NCI-H2196 treated with DMSO at 0.1 percent for 48 hours (cell line): Measurements from ENCODE around the gene TAMM41.
"Not testable (repeated sequence)": the region's sequence is repeated elsewhere in the genome, so short reads cannot be mapped to it uniquely, and the experiment has no call there.

Experiments
- DNase-seq: peaks from one replicate; lab custom pipeline; 2025; ENCODE audit not compliant: unreplicated experiment; lab: John Stamatoyannopoulos, UW

The TAMM41 gene

DNA sequence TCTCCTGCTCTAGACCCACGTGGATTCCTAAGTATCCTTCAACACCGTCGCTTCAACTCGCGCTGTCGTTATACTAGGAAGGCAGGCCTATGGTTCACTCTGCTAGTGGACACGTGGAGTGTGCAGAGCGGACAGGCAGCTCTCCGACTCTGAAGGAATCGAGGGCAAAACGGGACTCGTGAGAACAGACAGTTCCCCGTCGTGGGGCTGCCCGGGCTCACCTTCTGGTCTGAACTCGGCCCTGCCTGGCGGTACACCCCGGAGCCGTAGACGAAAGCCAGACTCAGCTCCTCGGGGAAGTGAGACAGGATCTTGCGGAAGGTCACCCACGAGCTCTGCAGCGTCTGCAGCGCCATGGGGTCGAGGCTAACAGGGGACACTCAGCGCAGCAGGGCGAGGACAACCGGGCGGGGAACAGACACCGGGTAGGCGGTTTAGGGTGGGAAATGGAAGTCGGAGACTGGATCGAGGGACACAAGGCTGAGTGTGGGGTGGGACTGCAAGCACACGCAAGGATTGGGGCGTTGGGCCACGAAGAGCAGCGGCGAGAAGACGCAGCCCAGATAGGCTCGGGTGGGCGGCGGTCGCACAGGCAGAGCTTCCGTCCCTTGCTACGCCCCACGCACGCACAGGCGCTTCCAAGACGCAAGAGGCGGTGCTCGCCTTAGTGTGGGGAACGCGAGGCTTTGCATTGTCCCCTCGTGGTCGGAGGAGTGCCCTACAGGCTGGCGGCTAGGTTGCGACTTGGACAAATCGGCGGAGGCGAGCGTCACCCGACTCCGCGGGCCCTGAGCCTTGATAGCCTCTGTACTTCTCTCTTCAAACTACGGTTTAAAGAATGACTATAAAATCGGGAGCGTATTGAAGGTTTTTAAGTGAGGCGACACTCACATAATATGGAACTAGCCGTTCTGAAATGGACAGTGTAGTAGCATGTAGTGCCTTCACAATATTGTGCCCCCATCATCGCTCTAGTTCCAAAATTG, at the start of gene TAMM41:
Gene TAMM41 (minus strand): TSS at position 605 of the 986 bp plus-strand sequence. CDS start 249 bp downstream, at position 356.
- DNase-seq: peak; percentile 46

GRCh38 chr3:11878837-11879236, 32.2 kb upstream of the TAMM41 start:
- no peak for DNase-seq

- not testable (repeated sequence) for DNase-seq
Measured at GRCh38 chr3:11874707-11875106, 28.0 kb upstream of the TAMM41 start.

- not testable (repeated sequence) for DNase-seq
Measured at GRCh38 chr3:11863739-11864138, 17.1 kb upstream of the TAMM41 start.

- DNase-seq: not testable (repeated sequence)
Measured at GRCh38 chr3:11862584-11862983, 15.9 kb upstream of the TAMM41 start.

DNA sequence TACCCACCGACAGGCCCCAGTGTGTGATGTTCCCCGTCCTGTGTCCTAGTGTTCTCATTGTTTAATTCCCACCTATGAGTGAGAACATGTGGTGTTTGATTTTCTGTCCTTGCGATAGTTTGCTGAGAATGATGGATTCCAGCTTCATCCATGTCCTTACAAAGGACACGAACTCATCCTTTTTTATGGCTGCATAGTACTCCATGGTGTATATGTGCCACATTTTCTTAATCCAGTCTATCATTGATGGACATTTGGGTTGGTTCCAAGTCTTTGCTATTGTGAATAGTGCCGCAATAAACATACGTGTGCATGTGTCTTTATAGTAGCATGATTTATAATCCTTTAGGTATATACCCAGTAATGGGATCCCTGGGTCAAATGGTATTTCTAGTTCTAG, 15.5 kb upstream of the TAMM41 start:
- not testable (repeated sequence) for DNase-seq

GRCh38 chr3:11860213-11860612, 13.5 kb upstream of the TAMM41 start:
- DNase-seq: not testable (repeated sequence)

DNA sequence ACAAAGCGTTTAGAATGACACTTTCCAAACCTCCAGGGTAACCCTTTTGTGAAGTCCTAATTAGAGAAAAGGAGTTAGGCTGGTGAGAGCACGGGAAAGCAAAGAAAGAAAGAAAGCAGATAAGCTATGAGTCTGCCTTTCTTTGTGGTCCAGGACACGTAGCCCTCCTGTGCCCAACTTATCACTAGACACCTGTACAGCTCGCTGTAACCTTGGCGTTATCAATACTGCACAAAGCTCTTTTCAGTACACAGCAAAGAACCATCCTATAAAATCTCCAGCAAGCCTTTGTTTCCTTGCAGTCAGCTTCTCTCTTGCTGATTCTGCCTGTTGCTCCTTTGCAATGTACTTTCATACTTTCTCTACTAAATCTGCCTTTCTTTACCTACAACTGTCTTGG, 6.8 kb upstream of the TAMM41 start:
- no peak for DNase-seq

DNA sequence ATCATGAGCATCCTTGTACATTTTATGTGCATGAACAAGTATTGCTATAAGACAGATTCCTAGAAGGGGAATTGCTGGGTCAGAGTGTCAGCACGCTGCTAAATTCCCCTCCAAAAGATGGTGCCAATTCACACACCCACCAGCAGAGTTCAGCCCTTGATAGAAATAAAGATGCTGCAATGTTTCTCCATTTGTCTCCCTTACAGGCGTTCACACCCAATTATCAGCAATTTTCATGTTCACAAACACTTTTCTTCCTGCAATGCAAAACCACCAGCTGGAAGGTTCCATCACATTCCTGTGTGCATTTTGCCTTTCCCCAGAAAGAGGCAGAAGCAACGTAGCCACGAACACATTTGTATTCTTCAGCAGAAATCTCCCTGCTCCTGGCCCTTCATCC, 3.3 kb upstream of the TAMM41 start:
- DNase-seq: no peak

GRCh38 chr3:11847607-11848006, 922 bp upstream of the TAMM41 start:
- DNase-seq: no peak

GRCh38 chr3:11845651-11846050, 1.0 kb downstream of the TAMM41 start:
- DNase-seq: no peak

DNA sequence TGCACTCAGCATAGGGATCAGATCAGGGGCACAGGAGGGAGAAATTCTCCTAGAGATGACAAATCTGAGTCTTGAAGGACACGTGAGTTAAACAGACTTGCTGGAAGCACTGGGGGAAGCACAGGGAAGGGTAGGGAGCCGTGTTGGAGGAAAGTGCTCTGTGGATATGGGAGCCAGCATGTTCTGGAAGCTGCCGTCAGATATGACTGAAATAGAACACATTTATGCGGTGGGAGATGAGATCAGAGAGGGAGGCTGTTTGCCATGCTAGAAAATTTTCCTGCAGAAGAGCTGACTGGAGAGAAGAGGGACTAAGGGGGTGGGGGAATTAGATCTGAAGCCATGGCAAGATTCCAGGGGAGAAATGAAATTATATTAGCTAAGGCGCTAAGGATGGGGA, 1.8 kb downstream of the TAMM41 start:
- no peak for DNase-seq

GRCh38 chr3:11835028-11835639, 11.6 kb downstream of the TAMM41 start:
- no peak for DNase-seq

GRCh38 chr3:11832981-11833905, 13.4 kb downstream of the TAMM41 start:
- DNase-seq: no peak

DNA sequence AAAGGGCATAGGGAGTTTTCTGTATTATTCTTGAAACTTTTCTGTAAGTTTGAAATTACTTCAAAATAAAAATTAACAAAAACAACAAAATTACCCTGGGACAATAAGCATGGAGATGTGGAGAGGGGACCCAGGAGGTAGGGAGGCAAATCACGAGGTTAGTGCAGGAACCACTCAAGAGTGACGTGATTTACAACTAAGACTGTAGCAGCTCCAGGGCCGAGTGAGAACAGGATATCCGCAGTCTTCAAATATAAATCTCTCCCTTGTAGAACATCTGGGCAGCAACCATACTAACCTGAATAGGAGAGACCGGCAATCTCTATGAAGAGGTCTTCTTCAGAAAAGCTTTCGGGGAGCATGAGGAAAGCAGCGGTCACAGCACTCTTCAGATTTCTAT, 17.3 kb downstream of the TAMM41 start:
- no peak for DNase-seq

DNA sequence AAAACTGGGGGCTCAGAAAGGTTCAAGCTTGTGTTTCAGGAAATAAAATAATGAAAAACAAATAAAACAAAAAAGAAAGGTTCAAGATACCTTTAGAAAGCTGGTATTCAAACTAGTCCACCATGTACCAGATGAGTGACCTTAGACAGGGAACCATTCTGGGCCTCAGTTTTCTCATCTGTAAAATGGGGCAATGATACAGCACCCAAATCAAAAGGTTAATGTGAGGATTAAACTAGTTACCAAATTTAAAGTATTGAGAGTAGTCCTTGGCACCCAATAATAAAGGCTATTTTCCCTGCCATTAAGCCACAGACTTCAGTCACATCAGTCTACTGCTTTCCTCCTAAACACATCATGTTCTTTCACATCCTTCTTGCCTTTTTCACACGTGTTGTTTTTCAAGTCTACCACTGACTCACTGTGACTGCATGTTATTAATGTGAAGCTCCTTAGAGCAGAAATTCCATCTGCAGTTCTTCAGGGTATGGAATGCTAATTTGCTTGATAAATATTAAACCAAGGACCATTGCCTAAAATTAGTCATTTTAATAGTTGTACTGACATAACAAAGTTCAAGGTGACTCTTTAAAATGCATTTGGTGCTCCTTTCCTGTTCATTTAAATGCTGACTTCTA, 19.9 kb downstream of the TAMM41 start:
- no peak for DNase-seq

GRCh38 chr3:11825301-11825700, 21.4 kb downstream of the TAMM41 start:
- DNase-seq: no peak

DNA sequence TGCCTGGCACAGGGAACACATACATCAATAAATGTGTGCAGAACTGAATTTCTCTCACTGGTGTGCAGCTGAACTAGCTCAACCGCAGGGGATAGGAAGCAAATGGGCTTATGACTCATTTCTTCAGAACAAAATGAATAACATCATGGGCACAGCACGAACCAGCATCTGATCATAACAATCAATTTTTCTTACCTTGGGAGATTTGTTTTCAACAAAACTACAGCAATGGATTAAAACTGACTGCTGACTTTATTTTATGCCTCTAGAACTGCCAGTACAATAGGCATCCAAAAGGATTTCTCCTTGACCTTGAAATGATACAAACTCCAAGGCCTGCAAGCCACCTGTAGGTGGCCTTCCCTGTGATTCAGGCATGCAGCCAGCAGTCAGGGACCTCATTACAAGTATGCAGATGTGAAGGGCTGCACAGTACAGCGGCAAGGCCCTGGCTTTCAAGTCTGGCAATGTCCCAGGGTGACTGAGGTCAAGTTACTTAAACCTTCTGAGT, 26.1 kb downstream of the TAMM41 start:
- no peak for DNase-seq

- DNase-seq: no peak
Measured at GRCh38 chr3:11819146-11819689, 27.5 kb downstream of the TAMM41 start.

GRCh38 chr3:11818033-11818432, 28.7 kb downstream of the TAMM41 start:
- DNase-seq: no peak
